Measurements from ENCODE around the gene LRRC8D. TPM values are rescaled to one million over a fixed set of nuclear protein-coding genes. Genes with fewer than 3 reads are reported as not detected.

LRRC8D gene
- total and polyA plus RNA-seq, 9 donors, result 5.0 to 14.1 (median 8.8) TPM

DNA sequence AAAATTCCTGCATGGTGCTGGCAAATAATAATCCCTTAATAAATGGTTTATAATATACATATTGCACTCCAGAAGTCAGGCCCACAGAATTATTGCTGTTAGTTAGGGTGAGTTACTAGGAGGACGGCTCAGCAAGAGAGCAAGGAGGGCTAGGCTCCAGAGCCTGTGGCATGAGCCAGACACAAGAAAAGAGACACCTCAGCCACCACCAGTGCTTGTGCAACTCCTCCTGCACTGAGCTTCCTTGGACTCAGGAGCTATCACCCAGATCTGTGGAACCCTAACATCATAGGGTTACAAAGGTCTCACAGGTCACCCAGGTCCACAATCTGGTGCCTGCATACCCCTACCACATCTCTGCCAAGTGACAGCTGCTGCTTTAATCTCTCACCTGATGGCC, 12.8 kb upstream of the LRRC8D start:
- intact Hi-C loops (cut with DNase I), result loop anchor here in 1 of 4 donors (5.0 kb wide), 1 partner anchor 179 kb away; no protein-coding TSS in a partner anchor

DNA sequence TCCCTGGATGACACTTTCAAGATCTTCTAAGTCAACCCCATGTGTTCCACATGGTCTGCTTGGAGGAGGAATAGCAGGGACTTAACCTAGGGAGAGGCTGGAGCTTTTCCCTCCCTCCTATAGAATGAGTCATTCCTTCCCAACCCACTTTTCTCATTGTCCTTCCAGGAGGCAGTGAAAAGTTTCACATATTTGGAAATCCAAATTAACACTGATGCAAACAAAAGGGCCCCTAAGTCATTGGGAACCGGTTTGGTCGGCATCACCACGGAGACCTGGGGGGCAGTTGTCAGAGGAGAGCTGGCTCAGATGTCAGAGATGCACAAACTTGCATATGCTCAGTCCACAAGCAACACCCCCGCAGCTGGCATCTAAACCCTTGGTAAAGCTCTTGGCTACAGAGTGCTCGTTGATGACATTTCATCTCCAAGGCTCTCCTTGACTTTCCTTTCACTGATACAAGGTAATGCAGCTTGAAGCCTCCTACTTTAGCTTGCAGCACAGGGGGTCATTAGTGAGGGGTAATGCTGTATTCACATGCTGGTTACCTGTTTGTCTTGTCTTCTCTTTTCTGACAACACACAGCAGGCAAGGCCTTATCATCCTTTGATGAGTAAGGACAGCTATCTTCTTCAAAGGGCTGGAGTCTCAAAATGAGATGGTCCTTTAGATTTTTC, 12.3 kb upstream of the LRRC8D start:
- Histone ChIP-seq H3K4me3 (no peak overlapping the region), H3K27ac (no peak overlapping the region), H3K27me3 (no peaks in the 10 kb centered on the region), H3K36me3 (no peaks in the 10 kb centered on the region), H3K9me3 (no peaks in the 10 kb centered on the region), H3K4me1 (ENCODE audit: insufficient read depth) (no peaks in the 10 kb centered on the region)
- intact Hi-C loops (cut with DNase I), result loop anchor here in 1 of 4 donors (5.0 kb wide), 1 partner anchor 179 kb away; no protein-coding TSS in a partner anchor
- no peak for DNase-seq
- TF ChIP-seq, protein P1, sequence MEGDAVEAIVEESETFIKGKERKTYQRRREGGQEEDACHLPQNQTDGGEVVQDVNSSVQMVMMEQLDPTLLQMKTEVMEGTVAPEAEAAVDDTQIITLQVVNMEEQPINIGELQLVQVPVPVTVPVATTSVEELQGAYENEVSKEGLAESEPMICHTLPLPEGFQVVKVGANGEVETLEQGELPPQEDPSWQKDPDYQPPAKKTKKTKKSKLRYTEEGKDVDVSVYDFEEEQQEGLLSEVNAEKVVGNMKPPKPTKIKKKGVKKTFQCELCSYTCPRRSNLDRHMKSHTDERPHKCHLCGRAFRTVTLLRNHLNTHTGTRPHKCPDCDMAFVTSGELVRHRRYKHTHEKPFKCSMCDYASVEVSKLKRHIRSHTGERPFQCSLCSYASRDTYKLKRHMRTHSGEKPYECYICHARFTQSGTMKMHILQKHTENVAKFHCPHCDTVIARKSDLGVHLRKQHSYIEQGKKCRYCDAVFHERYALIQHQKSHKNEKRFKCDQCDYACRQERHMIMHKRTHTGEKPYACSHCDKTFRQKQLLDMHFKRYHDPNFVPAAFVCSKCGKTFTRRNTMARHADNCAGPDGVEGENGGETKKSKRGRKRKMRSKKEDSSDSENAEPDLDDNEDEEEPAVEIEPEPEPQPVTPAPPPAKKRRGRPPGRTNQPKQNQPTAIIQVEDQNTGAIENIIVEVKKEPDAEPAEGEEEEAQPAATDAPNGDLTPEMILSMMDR (IDR thresholded peaks at IDR 0.05), result no peak
- no peak for TF ChIP-seq EP300 (IDR thresholded peaks at IDR 0.05)
- WGBS, 3 donors, result 48 to 58% (median 54%) methylated on average over 5 of the region's 5 CpGs

More for the DNA sequence above, 12.8 kb upstream of the LRRC8D start:
- Histone ChIP-seq H3K36me3 (no peaks in the 10 kb centered on the region), H3K4me1 (ENCODE audit: insufficient read depth) (no peaks in the 10 kb centered on the region), H3K27ac (no peak overlapping the region), H3K4me3 (no peak overlapping the region), H3K27me3 (no peaks in the 10 kb centered on the region), H3K9me3 (no peaks in the 10 kb centered on the region)
- TF ChIP-seq EP300 (IDR thresholded peaks at IDR 0.05) (no peak), POLR2A (IDR thresholded peaks at IDR 0.05) (no peak)
- TF ChIP-seq, protein P1 (IDR thresholded peaks at IDR 0.05), result no peak
- 81 to 95% (median 81%) methylated on average over 1 of the region's 1 CpG for WGBS, 3 donors
- DNase-seq, result no peak

DNA sequence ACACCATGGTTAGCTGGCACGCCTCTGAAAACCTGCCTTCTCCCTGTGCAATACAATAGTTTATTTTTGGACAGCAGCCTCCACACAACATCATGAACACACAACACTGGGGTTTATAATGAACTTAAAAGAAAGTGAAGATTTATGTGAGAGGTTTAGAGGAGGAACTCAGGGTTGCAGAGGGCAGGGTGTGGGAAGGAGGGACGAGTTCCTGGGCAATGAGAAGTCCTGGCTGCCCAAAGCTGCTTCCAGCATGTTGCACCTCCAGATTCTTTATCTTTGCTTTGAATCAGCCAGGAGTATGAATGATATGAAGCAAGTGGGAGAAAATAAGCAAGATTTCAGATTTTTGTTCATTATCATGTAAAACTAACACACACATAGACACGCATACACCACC, 11.3 kb upstream of the LRRC8D start:
- TF ChIP-seq POLR2A (IDR thresholded peaks at IDR 0.05), result no peak
- TF ChIP-seq, protein P1 (IDR thresholded peaks at IDR 0.05), result no peak
- Histone ChIP-seq H3K27ac (no peak overlapping the region), H3K36me3 (no peaks in the 10 kb centered on the region), H3K27me3 (no peaks in the 10 kb centered on the region), H3K4me1 (ENCODE audit: insufficient read depth) (no peaks in the 10 kb centered on the region), H3K9me3 (no peaks in the 10 kb centered on the region), H3K4me3 (no peak overlapping the region)
- intact Hi-C loops (cut with DNase I), result loop anchor here in 1 of 4 donors (5.0 kb wide), 1 partner anchor 178 kb away; no protein-coding TSS in a partner anchor
- 63 to 66% (median 64%) methylated on average over 3 of the region's 3 CpGs for WGBS, 3 donors
- DNase-seq, result no peak

DNA sequence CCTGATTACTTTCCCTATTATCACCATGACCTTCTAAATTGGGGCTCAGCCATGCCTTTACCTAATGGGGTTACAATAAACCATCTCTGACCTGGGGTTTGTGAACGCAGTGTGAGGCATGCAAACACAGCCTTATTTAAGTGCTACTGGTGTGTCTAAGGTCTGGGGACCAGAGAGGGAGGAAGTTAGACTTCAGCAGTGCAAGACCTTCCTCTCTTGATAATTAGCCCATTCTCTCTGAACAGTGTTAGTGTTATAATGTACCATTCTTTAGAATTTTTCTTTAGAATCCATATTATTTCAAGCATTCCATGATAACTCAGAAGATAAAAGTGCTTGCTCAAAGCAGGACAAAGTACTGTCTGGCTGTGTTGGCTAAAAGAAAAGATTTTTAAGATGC, 10.5 kb upstream of the LRRC8D start:
- Histone ChIP-seq H3K27me3 (no peaks in the 10 kb centered on the region), H3K27ac (no peak overlapping the region), H3K4me3 (no peak overlapping the region), H3K4me1 (ENCODE audit: insufficient read depth) (no peaks in the 10 kb centered on the region), H3K9me3 (no peaks in the 10 kb centered on the region), H3K36me3 (no peaks in the 10 kb centered on the region)
- intact Hi-C loops (cut with DNase I), result no loop called here
- no peak for TF ChIP-seq POLR2A (IDR thresholded peaks at IDR 0.05)
- no peak for TF ChIP-seq EP300 (IDR thresholded peaks at IDR 0.05)
- TF ChIP-seq, protein P1 (IDR thresholded peaks at IDR 0.05), result no peak
- DNase-seq, result no peak
- WGBS, 3 donors, result 36 to 56% (median 48%) methylated on average over 1 of the region's 1 CpG

Data from ovary (tissue), 9 donors.